HUES64 (cell line): Measurements from ENCODE around the gene GRM7.

Experiments
- H3K27ac ChIP-seq: 2 replicates; pipeline ENCODE4 v1.7.0; 2013; ENCODE audit warnings: low read depth, low read length, inconsistent platforms
- H3K27me3 ChIP-seq: 2 replicates; pipeline ENCODE4 v1.6.1; 2013; ENCODE audit warnings: mild to moderate bottlenecking, low read length; ENCODE audit not compliant: insufficient read depth
- H3K36me3 ChIP-seq: 2 replicates; pipeline ENCODE4 v1.6.1; 2013; ENCODE audit warnings: mild to moderate bottlenecking, low read length; ENCODE audit not compliant: insufficient read depth
- H3K4me1 ChIP-seq: 2 replicates; pipeline ENCODE4 v1.6.1; 2013; ENCODE audit warnings: mild to moderate bottlenecking, low read length, moderate library complexity; ENCODE audit not compliant: insufficient read depth
- H3K4me3 ChIP-seq: 2 replicates; pipeline ENCODE4 v1.5.1; 2013; ENCODE audit warnings: mild to moderate bottlenecking, low read length, moderate library complexity
- H3K9ac ChIP-seq: 2 replicates; pipeline ENCODE4 v1.6.1; 2013; ENCODE audit warnings: mild to moderate bottlenecking, low read depth, low read length
- H3K9me3 ChIP-seq: 2 replicates; pipeline ENCODE4 v1.6.1; 2013; ENCODE audit warnings: low read depth, low read length; ENCODE audit not compliant: insufficient read depth
- WGBS: fragments of 150-250, 120-280 bp; methylation state at CpG from one replicate; pipeline ENCODE4 v1.1.7; 2013; ENCODE audit warnings: missing lambda C conversion rate; 5-methylcytosine and 5-hydroxymethylcytosine counted together

GRM7 gene

GRCh38 chr3:7749931-7750695 lies 889.2 kb downstream of the GRM7 start:
- H3K9ac ChIP-seq: no peak overlapping the region
- H3K36me3 ChIP-seq: no peaks in the 10 kb centered on the region
- peaks cover 10% of the 10 kb centered on the region for H3K4me1 ChIP-seq
- H3K27me3 ChIP-seq: no peaks in the 10 kb centered on the region
- no peak overlapping the region for H3K4me3 ChIP-seq
- no peak overlapping the region for H3K27ac ChIP-seq
- no peaks in the 10 kb centered on the region for H3K9me3 ChIP-seq
- WGBS: 94% methylated on average over 4 of the region's 4 CpGs

DNA sequence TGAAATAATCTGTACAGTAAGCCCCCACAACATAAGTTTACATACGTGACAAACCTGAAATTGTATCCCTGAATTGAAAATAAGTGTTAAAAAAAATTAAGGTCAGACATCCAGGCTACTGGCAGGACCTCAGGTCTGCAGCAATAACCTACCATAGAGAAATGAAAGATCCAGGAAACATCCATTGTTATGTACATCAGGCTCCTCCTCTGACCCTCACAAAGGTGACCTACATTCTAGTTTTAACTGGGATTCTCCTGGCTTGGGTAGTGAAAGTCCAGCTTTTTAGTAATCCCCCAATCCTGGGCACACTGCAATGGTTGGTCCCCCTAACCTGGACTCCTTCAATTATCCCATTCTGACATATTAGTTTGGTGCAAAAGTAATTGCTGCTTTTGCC lies 891.1 kb downstream of the GRM7 start:
- Histone ChIP-seq H3K27me3 (no peaks in the 10 kb centered on the region), H3K4me3 (no peak overlapping the region)
- WGBS: no CpG with 5 or more reads among the region's 1 CpG

GRCh38 chr3:7754653-7755441 lies 893.9 kb downstream of the GRM7 start:
- no peaks in the 10 kb centered on the region for H3K27me3 ChIP-seq
- no peaks in the 10 kb centered on the region for H3K9me3 ChIP-seq
- no peaks in the 10 kb centered on the region for H3K36me3 ChIP-seq
- H3K9ac ChIP-seq: no peak overlapping the region
- peaks cover 10% of the 10 kb centered on the region for H3K4me1 ChIP-seq
- no peak overlapping the region for H3K27ac ChIP-seq
- 93% methylated on average over 4 of the region's 4 CpGs for WGBS
- H3K4me3 ChIP-seq: no peak overlapping the region

More for the DNA sequence above, 891.1 kb downstream of the GRM7 start:
- no peaks in the 10 kb centered on the region for H3K36me3 ChIP-seq
- no peak overlapping the region for H3K9ac ChIP-seq
- no peaks in the 10 kb centered on the region for H3K9me3 ChIP-seq
- H3K27ac ChIP-seq: no peak overlapping the region
- peaks cover 10% of the 10 kb centered on the region for H3K4me1 ChIP-seq

- H3K9ac ChIP-seq: no peak overlapping the region
- H3K4me3 ChIP-seq: no peak overlapping the region
- no peaks in the 10 kb centered on the region; the same call in 1 of the 2 replicates for H3K4me1 ChIP-seq
- H3K36me3 ChIP-seq: no peaks in the 10 kb centered on the region
- H3K27ac ChIP-seq: no peak overlapping the region
- H3K27me3 ChIP-seq: no peaks in the 10 kb centered on the region
- H3K9me3 ChIP-seq: peaks cover 10% of the 10 kb centered on the region
- WGBS: 95% methylated on average over 7 of the region's 7 CpGs
Observed at GRCh38 chr3:7759630-7760029, 898.7 kb downstream of the GRM7 start.

DNA sequence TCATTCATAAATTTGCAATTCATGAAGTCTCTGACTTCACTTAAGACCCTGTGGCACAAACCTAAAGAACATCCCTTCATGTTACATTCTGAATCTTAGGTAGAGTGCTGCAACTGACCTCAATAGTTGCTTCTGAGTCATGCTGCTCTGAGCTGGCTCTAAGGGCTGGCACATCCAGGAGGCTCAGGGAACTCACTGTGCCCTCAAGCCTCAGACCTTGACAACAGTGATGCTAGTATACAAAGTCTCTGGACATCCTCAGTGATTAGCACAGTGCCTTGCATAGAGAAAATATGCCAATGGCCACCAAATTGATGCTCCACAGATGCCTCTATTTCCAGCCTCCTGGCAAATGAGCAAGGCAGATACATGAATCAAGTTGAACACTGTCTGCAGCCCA lies 899.8 kb downstream of the GRM7 start:
- Histone ChIP-seq H3K9ac (no peak overlapping the region), H3K9me3 (peaks cover 10% of the 10 kb centered on the region), H3K4me3 (no peak overlapping the region), H3K4me1 (no peaks in the 10 kb centered on the region), H3K36me3 (no peaks in the 10 kb centered on the region), H3K27me3 (no peaks in the 10 kb centered on the region), H3K27ac (no peak overlapping the region)

GRCh38 chr3:7764115-7764514 lies 903.2 kb downstream of the GRM7 start:
- H3K36me3 ChIP-seq: no peaks in the 10 kb centered on the region
- no peak overlapping the region for H3K27ac ChIP-seq
- 95% methylated on average over 2 of the region's 2 CpGs for WGBS
- no peaks in the 10 kb centered on the region for H3K27me3 ChIP-seq
- no peaks in the 10 kb centered on the region for H3K4me1 ChIP-seq
- no peak overlapping the region for H3K4me3 ChIP-seq
- peaks cover 10% of the 10 kb centered on the region for H3K9me3 ChIP-seq
- H3K9ac ChIP-seq: no peak overlapping the region

DNA sequence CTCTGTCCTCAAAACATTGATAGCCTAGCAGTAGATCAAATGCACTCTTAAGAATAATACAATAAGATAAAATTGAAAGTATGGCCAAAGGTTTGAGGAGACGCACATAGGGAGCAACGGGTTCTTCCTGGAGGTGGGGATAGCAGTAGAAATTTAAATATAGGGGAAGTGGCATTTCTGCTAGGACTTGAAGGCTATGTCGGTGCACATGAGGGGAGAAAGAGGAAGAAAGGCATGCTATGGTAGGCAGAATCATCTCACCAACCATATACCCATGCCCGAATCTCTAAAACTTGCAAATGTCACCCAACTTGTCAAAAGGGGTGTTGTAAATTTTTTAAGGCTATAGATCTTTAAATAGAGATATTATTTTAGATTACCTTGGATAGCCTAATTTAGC lies 905.6 kb downstream of the GRM7 start:
- no peak overlapping the region for H3K4me3 ChIP-seq
- H3K4me1 ChIP-seq: no peaks in the 10 kb centered on the region
- no peaks in the 10 kb centered on the region for H3K36me3 ChIP-seq
- no peak overlapping the region for H3K27ac ChIP-seq
- peaks cover 7% of the 10 kb centered on the region for H3K9me3 ChIP-seq
- H3K27me3 ChIP-seq: no peaks in the 10 kb centered on the region
- H3K9ac ChIP-seq: no peak overlapping the region
- WGBS: 98% methylated on average over 2 of the region's 4 CpGs

DNA sequence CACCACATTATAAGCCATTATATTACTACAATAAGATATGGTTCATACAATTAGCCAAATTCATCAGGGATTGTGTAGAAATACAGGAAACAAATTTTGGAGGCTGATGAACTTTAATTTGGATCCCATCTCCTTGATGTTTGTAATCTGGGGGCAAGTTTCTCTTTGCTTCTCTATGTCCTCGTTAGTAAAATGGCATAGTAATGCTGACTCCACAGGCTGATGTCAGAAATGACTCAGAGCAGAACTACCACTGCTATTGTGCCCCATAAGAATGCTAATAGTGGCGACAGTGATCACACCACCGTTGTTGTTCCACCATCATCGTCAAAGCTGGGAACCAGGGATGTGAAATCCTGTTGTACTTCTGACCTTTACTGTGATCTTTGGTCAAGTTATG lies 918.4 kb downstream of the GRM7 start:
- Histone ChIP-seq H3K9me3 (no peaks in the 10 kb centered on the region), H3K27ac (no peak overlapping the region), H3K27me3 (no peaks in the 10 kb centered on the region), H3K9ac (no peak overlapping the region), H3K4me1 (no peaks in the 10 kb centered on the region), H3K4me3 (no peak overlapping the region), H3K36me3 (no peaks in the 10 kb centered on the region)
- WGBS: 95% methylated on average over 4 of the region's 4 CpGs

DNA sequence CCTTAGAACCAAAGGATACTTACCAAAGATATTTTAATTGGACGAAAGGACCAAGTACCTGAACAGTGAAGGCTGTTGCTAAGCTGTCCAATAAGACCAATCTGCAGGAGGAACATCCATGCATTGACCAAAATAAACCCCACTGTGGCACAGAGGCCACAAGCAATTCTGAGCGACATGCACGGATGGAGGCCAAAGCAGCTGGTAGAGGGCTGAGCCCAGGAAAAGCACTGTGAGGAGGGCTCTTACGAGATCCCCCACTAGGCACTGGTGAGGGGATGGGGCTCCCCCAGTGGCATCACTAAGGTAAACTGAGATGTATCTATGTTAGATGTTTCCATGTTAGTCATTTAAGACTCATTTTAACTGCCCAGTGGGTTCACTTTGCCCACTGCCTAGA lies 920.5 kb downstream of the GRM7 start:
- Histone ChIP-seq H3K4me3 (no peak overlapping the region), H3K36me3 (no peaks in the 10 kb centered on the region), H3K9ac (no peak overlapping the region), H3K9me3 (no peaks in the 10 kb centered on the region), H3K27me3 (no peaks in the 10 kb centered on the region), H3K4me1 (no peaks in the 10 kb centered on the region), H3K27ac (no peak overlapping the region)
- 96% methylated on average over 4 of the region's 4 CpGs for WGBS

GRCh38 chr3:7787871-7788828 lies 927.2 kb downstream of the GRM7 start:
- peak overlapping the region; percentile 72 for H3K27ac ChIP-seq
- 39% methylated on average over 3 of the region's 5 CpGs for WGBS
- peaks cover 36% of the 10 kb centered on the region for H3K4me1 ChIP-seq
- H3K4me3 ChIP-seq: no peak overlapping the region
- H3K36me3 ChIP-seq: no peaks in the 10 kb centered on the region
- H3K27me3 ChIP-seq: no peaks in the 10 kb centered on the region
- no peaks in the 10 kb centered on the region for H3K9me3 ChIP-seq
- H3K9ac ChIP-seq: peak overlapping the region; percentile 6; the same call in 1 of the 2 replicates

- Histone ChIP-seq H3K9ac (no peak overlapping the region; the same call in 1 of the 2 replicates), H3K36me3 (no peaks in the 10 kb centered on the region), H3K27ac (peak overlapping the region; percentile 78; the same call in 1 of the 2 replicates), H3K9me3 (no peaks in the 10 kb centered on the region), H3K27me3 (no peaks in the 10 kb centered on the region), H3K4me3 (no peak overlapping the region), H3K4me1 (peaks cover 36% of the 10 kb centered on the region)
- 15% methylated on average over 1 of the region's 1 CpG for WGBS
Observed at GRCh38 chr3:7788881-7789280, 928.0 kb downstream of the GRM7 start.
